ENCODE data around the gene BICRA. TPM values are rescaled to one million over a fixed set of nuclear protein-coding genes. Genes with fewer than 3 reads are reported as not detected.
"Not testable (repeated sequence)": the region's sequence is repeated elsewhere in the genome, so short reads cannot be mapped to it uniquely, and the experiment has no call there.

BICRA gene
- total and polyA plus RNA-seq, 4 donors: 2.7 to 24.4 (median 11.9) TPM

DNA sequence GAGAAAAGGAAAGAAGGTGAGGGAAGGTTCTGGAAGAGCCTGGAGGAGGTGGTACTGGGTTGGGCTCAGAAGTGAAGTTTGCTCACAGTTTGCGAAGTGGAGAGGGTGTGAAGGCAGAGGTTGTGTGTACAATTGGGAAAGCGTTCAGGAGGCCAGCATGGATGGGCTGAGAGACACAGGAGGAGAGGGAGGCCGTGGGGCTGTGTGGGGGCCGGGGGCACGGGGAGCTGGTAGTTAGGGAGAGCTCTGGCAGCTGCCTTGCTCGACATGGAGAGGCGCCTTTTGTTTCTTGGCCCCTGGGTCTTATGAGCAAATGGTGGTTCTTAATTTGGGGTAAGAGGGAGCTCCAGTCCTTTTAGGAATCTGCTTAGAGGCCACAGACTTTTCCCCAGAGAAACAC lies 16.7 kb downstream of the BICRA start:
- Histone ChIP-seq H3K4me1 (ENCODE audit: control insufficient read depth, insufficient read depth, low read length) (peaks cover 11% of the 10 kb centered on the region), H3K27me3 (ENCODE audit: control insufficient read depth, insufficient read depth, low read length) (no peaks in the 10 kb centered on the region), H3K9me3 (ENCODE audit: control insufficient read depth, insufficient read depth, low read length) (no peaks in the 10 kb centered on the region), H3K4me3 (ENCODE audit: low read depth, low read length) (no peak overlapping the region), H3K36me3 (ENCODE audit: control insufficient read depth, insufficient read depth, low read length) (peaks cover 15% of the 10 kb centered on the region), H3K27ac (ENCODE audit: low read depth, low read length) (no peak overlapping the region)
- 54% methylated on average over 6 of the region's 7 CpGs for WGBS (ENCODE audit: insufficient coverage)
- DNase-seq (ENCODE audit: low read depth in 4 of 6, low spot score in 6 of 6): no peak

DNA sequence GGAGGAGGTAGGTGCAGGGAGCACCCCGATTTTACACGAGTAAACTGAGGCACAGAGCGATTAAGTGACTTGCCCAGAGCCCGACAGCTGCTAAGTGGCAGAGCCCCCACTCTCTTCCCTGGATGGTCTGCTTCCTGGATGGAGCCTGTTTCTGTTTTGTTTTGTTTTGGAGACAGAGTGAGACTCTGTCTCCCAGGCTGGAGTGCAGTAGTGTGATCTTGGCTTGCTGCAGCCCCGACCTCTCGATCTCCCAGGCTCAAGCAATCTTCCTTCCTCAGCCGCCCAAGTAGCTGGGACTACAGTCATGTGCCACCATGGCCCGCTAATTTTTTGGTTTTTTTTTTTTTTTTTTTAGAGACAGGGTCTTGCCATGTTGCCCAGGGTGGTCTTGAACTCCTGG lies 17.3 kb downstream of the BICRA start:
- H3K36me3 ChIP-seq (ENCODE audit: control insufficient read depth, insufficient read depth, low read length): peaks cover 13% of the 10 kb centered on the region
- no peaks in the 10 kb centered on the region for H3K9me3 ChIP-seq (ENCODE audit: control insufficient read depth, insufficient read depth, low read length)
- no peak overlapping the region for H3K4me3 ChIP-seq (ENCODE audit: low read depth, low read length)
- H3K27me3 ChIP-seq (ENCODE audit: control insufficient read depth, insufficient read depth, low read length): no peaks in the 10 kb centered on the region
- DNase-seq (ENCODE audit: low read depth in 4 of 6, low spot score in 6 of 6): no peak
- H3K4me1 ChIP-seq (ENCODE audit: control insufficient read depth, insufficient read depth, low read length): peaks cover 11% of the 10 kb centered on the region
- WGBS (ENCODE audit: insufficient coverage): 83% methylated on average over 2 of the region's 8 CpGs
- H3K27ac ChIP-seq (ENCODE audit: low read depth, low read length): no peak overlapping the region

DNA sequence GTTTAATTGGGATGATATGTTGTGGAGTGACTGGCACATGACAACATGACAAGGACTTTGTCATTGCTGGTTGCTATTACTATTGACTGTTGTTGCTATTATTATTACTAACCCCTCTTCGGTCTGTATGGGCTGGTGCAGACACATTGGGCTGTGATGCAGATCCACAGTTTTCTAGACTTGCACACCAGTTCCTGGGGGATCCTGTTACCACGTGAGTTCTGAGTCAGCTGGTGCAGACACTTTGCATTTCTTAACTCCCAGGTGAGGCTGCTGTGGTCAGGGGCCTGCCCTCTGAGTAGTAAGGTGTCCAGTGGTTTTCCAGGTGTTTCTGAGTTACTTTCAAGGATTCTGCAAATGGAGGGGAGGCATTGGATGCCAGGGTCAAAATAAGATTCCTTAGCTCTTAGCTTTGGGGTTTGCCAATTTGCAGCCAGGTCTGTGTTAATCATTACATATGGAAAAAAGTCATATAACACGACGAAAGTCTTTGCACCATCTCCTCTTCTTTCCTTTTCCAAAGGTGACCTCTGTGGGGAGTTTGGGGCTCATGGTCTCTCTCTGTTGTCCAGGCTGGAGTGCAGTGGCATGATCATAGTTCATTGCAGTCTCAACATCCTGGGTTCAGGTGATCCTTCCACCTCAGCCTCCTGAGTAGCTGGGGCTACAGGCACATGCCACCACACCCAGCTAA lies 19.3 kb downstream of the BICRA start:
- no peak for DNase-seq (ENCODE audit: low read depth in 4 of 6, low spot score in 6 of 6)
- Histone ChIP-seq H3K27ac (ENCODE audit: low read depth, low read length) (no peak overlapping the region), H3K4me1 (ENCODE audit: control insufficient read depth, insufficient read depth, low read length) (peaks cover 18% of the 10 kb centered on the region), H3K4me3 (ENCODE audit: low read depth, low read length) (no peak overlapping the region), H3K9me3 (ENCODE audit: control insufficient read depth, insufficient read depth, low read length) (no peaks in the 10 kb centered on the region), H3K27me3 (ENCODE audit: control insufficient read depth, insufficient read depth, low read length) (no peaks in the 10 kb centered on the region), H3K36me3 (ENCODE audit: control insufficient read depth, insufficient read depth, low read length) (peaks cover 13% of the 10 kb centered on the region)
- WGBS (ENCODE audit: insufficient coverage): 80% methylated on average over 1 of the region's 4 CpGs

DNA sequence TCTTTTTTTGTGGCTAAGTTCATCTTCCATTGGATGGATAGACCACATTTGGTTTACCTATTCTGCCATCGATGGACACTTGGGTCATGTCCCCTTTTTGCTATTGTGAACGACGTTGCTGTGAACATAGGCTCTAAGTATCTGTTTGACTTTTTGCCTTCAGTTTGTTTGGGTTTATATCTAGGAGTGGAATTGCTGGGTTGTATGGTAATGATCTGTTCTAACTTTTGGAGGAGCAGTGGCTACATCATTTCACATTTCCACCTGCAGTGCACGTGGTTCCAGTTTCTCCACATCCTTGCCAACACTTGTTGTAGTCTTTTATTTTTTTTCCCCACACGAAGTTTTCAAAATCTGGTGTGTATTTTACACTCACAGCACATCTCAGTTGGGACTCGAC lies 21.7 kb downstream of the BICRA start:
- H3K4me1 ChIP-seq (ENCODE audit: control insufficient read depth, insufficient read depth, low read length): peaks cover 15% of the 10 kb centered on the region
- H3K4me3 ChIP-seq (ENCODE audit: low read depth, low read length): no peak overlapping the region
- no peak for DNase-seq (ENCODE audit: low read depth in 4 of 6, low spot score in 6 of 6)
- H3K36me3 ChIP-seq (ENCODE audit: control insufficient read depth, insufficient read depth, low read length): peaks cover 5% of the 10 kb centered on the region
- WGBS (ENCODE audit: insufficient coverage): 100% methylated on average over 1 of the region's 6 CpGs
- H3K27ac ChIP-seq (ENCODE audit: low read depth, low read length): no peak overlapping the region
- H3K27me3 ChIP-seq (ENCODE audit: control insufficient read depth, insufficient read depth, low read length): no peaks in the 10 kb centered on the region
- no peaks in the 10 kb centered on the region for H3K9me3 ChIP-seq (ENCODE audit: control insufficient read depth, insufficient read depth, low read length)

DNA sequence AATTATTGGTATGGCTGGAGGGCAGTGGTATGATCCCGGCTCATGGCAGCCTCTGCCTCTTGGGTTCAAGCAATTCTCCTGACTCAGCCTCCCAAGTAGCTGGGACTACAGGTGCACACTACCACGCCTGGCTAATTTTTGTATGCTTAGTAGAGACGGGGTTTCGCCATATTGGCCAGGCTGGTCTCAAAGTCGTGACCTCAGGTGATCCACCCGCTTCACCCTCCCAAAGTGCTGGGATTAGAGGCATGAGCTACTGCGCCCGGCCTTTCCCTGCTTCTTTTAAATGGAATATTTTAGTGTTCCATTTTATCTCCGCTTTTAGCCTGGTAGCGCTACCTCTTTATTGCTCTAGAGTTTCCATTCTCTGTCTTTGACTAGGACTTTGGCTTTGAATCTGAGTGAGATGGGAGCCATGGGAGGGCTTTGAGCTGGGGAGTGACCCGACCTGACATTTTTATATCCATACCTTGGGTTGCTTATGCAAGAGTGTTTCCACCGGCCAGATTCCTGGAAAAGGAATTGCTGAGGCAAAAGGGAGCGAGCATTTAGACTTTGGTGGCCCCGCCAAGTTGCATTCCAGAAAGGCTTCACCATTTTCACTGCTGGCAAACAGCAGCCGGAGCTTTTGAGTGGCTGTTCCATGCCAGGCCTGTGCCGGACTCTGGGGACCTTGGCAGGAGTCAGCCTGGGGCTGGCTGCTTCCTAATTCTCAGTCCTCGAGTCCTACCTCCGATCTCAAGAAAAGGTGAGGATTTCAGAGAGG lies 22.9 kb downstream of the BICRA start:
- 88% methylated on average over 14 of the region's 18 CpGs for WGBS (ENCODE audit: insufficient coverage)
- Histone ChIP-seq H3K4me1 (ENCODE audit: control insufficient read depth, insufficient read depth, low read length) (peaks cover 7% of the 10 kb centered on the region), H3K9me3 (ENCODE audit: control insufficient read depth, insufficient read depth, low read length) (no peaks in the 10 kb centered on the region), H3K27me3 (ENCODE audit: control insufficient read depth, insufficient read depth, low read length) (no peaks in the 10 kb centered on the region), H3K36me3 (ENCODE audit: control insufficient read depth, insufficient read depth, low read length) (peaks cover 2% of the 10 kb centered on the region), H3K4me3 (ENCODE audit: low read depth, low read length) (no peak overlapping the region), H3K27ac (ENCODE audit: low read depth, low read length) (no peak overlapping the region)
- DNase-seq (ENCODE audit: low read depth in 4 of 6, low spot score in 6 of 6): no peak

DNA sequence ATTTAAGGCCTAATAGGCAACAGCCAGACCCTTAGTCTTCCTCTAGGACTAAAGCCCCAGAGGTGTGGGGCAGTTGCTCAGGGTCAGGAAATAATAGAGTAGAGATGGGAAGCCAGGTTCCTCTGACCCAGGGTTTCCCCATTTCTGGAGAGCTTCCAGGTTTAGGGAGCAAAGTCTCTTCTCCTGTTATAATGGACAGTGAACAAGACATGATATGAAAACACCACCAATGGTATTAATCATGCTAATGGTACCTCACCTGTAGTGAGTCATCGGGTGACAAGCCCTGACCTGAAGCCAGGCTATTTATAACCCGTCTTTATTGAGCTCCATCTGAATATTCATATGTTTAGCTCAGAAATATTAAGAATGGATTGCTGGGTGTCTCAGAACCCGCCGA lies 24.6 kb downstream of the BICRA start:
- H3K9me3 ChIP-seq (ENCODE audit: control insufficient read depth, insufficient read depth, low read length): no peaks in the 10 kb centered on the region
- H3K4me3 ChIP-seq (ENCODE audit: low read depth, low read length): no peak overlapping the region
- peaks cover 7% of the 10 kb centered on the region for H3K4me1 ChIP-seq (ENCODE audit: control insufficient read depth, insufficient read depth, low read length)
- DNase-seq (ENCODE audit: low read depth in 4 of 6, low spot score in 6 of 6): no peak
- no CpG with 5 or more reads among the region's 4 CpGs for WGBS (ENCODE audit: insufficient coverage)
- H3K27ac ChIP-seq (ENCODE audit: low read depth, low read length): no peak overlapping the region
- no peaks in the 10 kb centered on the region for H3K27me3 ChIP-seq (ENCODE audit: control insufficient read depth, insufficient read depth, low read length)
- H3K36me3 ChIP-seq (ENCODE audit: control insufficient read depth, insufficient read depth, low read length): peaks cover 8% of the 10 kb centered on the region

DNA sequence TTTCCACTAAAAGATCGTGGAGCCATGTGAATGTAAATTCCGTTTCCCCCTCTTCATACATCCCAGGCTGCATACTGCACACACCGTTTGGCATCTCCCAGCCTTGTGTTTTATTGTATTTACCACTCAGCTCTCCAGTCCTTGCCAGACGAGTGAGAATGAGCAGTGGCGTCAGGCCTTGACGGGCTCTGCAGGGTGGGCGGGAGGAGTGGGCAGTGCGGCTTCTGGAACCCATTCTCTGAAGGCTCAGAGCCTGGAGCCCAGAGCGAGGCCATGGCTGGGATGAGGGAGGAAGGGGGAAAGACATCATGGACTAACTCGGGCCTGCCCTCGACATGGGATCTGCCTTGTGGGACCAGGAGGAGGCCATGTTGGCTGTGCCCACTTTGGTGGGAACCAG lies 25.1 kb downstream of the BICRA start:
- H3K9me3 ChIP-seq (ENCODE audit: control insufficient read depth, insufficient read depth, low read length): no peaks in the 10 kb centered on the region
- H3K27ac ChIP-seq (ENCODE audit: low read depth, low read length): no peak overlapping the region
- DNase-seq (ENCODE audit: low read depth in 4 of 6, low spot score in 6 of 6): no peak

DNA sequence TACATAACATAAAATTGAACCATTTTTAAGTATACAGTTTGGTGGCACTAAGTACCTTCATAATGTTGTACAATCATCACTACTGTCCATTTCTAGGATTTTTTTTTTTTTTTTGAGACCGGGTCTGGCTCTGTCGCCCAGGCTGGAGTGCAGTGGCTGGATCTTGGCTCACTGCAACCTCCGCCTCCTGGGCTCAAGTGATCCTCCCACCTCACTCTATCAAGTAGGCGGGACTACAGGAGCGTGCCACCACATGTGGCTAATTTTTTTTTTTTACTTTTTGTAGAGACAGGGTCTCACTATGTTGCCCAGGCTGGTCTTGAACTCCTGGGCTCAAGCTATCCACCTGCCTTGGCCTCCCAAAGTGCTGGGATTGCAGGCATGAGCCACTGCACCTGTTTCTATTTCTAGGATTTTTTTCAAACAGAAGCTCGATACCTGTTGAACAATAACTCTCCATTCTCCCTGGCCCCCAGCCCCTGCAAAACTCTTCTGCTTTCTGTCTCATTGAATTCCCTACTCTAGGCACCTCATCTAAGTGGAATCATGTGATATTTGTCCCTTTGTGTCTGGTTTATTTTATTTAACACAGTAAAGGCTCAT lies 26.3 kb downstream of the BICRA start:
- not testable (repeated sequence) for H3K27ac ChIP-seq (ENCODE audit: low read depth, low read length); H3K4me1 ChIP-seq (ENCODE audit: control insufficient read depth, insufficient read depth, low read length)

More for the DNA sequence above, 25.1 kb downstream of the BICRA start:
- Histone ChIP-seq H3K36me3 (ENCODE audit: control insufficient read depth, insufficient read depth, low read length) (peaks cover 8% of the 10 kb centered on the region), H3K4me3 (ENCODE audit: low read depth, low read length) (no peak overlapping the region), H3K27me3 (ENCODE audit: control insufficient read depth, insufficient read depth, low read length) (no peaks in the 10 kb centered on the region), H3K4me1 (ENCODE audit: control insufficient read depth, insufficient read depth, low read length) (peaks cover 7% of the 10 kb centered on the region)
- WGBS (ENCODE audit: insufficient coverage): 79% methylated on average over 10 of the region's 11 CpGs

DNA sequence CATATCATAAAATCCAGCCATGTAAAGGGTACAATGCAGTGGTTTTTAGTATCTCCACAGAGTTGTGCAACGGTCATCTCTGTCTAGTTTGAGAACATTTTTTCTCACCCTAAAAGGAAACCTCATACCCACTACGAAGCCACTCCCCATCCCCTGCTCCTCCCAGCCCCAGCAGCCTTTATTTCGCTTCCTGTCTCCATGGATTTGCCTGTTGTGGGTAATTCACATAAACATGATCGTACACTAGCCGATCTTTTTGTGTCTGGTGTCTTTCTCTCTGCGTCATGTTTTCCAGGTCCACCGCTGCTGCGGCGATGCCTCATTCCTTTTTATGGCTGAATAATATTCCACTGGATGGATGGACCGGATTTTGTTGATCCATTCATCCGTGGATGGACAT lies 28.6 kb downstream of the BICRA start:
- Histone ChIP-seq H3K27ac (ENCODE audit: low read depth, low read length) (no peak overlapping the region), H3K4me1 (ENCODE audit: control insufficient read depth, insufficient read depth, low read length) (peaks cover under 1% of the 10 kb centered on the region), H3K27me3 (ENCODE audit: control insufficient read depth, insufficient read depth, low read length) (no peaks in the 10 kb centered on the region), H3K36me3 (ENCODE audit: control insufficient read depth, insufficient read depth, low read length) (peaks cover 10% of the 10 kb centered on the region), H3K9me3 (ENCODE audit: control insufficient read depth, insufficient read depth, low read length) (peaks cover 3% of the 10 kb centered on the region), H3K4me3 (ENCODE audit: low read depth, low read length) (no peak overlapping the region)
- no peak for DNase-seq (ENCODE audit: low read depth in 4 of 6, low spot score in 6 of 6)
- WGBS (ENCODE audit: insufficient coverage): 94% methylated on average over 10 of the region's 11 CpGs

More for the DNA sequence above, 26.3 kb downstream of the BICRA start:
- H3K4me3 ChIP-seq (ENCODE audit: low read depth, low read length); H3K36me3 ChIP-seq (ENCODE audit: control insufficient read depth, insufficient read depth, low read length); H3K27me3 ChIP-seq (ENCODE audit: control insufficient read depth, insufficient read depth, low read length); DNase-seq (ENCODE audit: low read depth in 4 of 6, low spot score in 6 of 6); H3K9me3 ChIP-seq (ENCODE audit: control insufficient read depth, insufficient read depth, low read length): not testable (repeated sequence)
- WGBS (ENCODE audit: insufficient coverage): no CpG with 5 or more reads among the region's 6 CpGs
